ENCODE results near the gene GPR15LG.

GRCh38 chr10:84164442-84164841 lies 9.2 kb upstream of the GPR15LG start:
- TF ChIP-seq, protein P1, sequence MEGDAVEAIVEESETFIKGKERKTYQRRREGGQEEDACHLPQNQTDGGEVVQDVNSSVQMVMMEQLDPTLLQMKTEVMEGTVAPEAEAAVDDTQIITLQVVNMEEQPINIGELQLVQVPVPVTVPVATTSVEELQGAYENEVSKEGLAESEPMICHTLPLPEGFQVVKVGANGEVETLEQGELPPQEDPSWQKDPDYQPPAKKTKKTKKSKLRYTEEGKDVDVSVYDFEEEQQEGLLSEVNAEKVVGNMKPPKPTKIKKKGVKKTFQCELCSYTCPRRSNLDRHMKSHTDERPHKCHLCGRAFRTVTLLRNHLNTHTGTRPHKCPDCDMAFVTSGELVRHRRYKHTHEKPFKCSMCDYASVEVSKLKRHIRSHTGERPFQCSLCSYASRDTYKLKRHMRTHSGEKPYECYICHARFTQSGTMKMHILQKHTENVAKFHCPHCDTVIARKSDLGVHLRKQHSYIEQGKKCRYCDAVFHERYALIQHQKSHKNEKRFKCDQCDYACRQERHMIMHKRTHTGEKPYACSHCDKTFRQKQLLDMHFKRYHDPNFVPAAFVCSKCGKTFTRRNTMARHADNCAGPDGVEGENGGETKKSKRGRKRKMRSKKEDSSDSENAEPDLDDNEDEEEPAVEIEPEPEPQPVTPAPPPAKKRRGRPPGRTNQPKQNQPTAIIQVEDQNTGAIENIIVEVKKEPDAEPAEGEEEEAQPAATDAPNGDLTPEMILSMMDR (IDR thresholded peaks at IDR 0.05): no peak
- TF ChIP-seq POLR2A (IDR thresholded peaks at IDR 0.05): no peak
